NCI-H1694 (cell line): Measurements from ENCODE around the gene SERPINA6.
"Not testable (repeated sequence)": the region's sequence is repeated elsewhere in the genome, so short reads cannot be mapped to it uniquely, and the experiment has no call there.

Experiments
- DNase-seq: peaks from one replicate; lab custom pipeline; 2025; lab: John Stamatoyannopoulos, UW

The SERPINA6 gene

GRCh38 chr14:94354638-94355185, 31.6 kb upstream of the SERPINA6 start:
- DNase-seq: no peak

DNA sequence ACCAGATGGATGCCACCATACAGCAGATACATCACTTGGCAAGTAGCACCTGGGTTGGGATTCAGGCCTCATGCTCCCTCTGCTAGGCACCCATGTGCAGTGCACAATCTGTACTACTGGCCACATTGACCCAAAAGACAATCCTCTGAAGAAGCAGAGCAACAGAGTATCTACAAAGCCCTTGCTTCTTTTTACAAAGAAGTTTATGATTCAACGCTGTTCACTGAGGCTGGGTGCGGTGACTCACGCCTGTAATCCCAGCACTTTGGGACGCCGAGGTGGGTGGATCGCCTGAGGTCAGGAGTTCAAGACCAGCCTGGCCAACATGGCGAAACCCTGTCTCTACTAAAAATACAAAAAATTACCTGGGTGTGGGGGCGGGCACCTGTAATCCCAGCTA, 31.1 kb upstream of the SERPINA6 start:
- DNase-seq: not testable (repeated sequence)

- no peak for DNase-seq
Observed at GRCh38 chr14:94349276-94349675, 26.1 kb upstream of the SERPINA6 start.

DNA sequence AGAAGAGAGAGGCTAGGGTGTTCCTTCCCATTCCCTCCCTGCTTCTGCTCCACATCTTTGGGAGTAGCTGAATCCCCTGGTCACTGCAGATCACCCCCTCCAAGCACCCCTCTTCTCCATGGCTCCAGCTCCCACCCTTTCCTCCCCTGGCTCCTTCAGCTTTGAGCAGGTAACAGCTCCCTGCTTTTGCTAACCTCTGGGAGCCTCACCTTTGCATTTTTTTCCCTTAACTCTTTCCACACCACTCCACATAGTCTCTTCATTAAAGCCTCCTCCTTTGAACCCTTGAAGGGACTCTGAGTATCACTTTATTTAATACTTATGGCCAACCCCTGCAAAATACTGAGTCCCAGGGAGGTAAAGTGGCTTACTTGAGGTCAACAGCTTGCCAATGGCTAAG, 25.7 kb upstream of the SERPINA6 start:
- no peak for DNase-seq

DNA sequence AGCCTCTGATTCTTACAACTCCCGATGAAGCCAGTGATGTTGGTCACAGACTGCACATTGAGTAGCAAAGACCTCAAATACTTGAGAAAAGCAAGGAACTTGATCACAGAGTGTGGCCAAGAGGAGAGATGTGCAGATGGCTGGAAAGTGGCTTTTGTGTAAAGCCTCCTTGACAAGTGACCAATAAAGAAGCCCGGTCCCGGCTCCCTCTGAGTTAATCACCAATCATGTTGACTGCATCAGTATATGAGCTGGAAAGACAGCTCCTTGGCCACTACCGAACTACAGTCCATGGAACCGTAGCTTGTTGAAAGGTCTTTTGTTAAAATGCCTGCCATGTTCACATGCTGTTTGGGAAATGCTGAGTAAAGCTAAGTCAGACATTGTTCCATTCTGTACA, 23.7 kb upstream of the SERPINA6 start:
- DNase-seq: no peak

DNA sequence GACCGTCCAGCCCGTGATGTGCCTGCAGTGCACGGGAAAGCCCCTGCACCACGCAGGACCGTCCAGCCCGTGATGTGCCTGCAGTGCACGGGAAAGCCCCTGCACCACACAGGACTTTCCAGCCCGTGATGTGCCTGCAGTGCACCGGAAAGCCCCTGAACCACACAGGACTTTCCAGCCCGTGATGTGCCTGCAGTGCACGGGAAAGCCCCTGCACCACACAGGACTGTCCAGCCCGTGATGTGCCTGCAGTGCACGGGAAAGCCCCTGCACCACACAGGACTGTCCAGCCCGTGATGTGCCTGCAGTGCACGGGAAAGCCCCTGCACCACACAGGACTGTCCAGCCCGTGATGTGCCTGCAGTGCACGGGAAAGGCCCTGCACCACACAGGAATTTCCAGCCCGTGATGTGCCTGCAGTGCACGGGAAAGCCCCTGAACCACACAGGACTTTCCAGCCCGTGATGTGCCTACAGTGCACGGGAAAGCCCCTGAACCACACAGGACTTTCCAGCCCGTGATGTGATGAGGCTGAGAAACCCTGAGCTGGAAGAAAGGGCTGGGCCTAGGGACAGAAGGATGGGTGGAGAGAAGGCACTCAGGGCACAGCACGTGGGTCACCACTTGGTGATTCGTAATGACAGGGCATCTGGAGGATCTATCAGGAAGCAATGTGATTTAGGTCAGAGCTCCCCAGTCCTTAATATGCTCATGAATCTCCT, 23.1 kb upstream of the SERPINA6 start:
- DNase-seq: not testable (repeated sequence)

GRCh38 chr14:94345344-94346064, 22.4 kb upstream of the SERPINA6 start:
- DNase-seq: no peak

DNA sequence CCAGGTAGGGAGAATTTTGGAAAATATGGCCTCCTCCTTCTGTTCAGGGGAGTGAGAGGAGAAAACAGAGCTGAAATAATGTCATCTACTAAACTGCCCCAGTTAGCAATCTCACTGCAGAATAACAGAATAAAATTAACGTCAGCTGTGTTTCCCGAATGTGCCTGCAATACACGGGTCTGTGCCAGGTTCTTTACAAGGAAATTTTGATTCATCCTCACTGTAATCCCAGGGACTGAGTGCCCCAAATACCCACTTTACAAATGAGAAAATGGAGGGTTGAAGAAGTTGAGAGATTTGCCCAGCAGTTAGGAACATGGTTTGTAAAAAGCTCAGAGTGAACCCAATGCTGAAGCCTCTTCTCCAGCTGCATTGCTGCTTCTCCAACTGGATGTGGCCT, 21.3 kb upstream of the SERPINA6 start:
- no peak for DNase-seq

GRCh38 chr14:94343238-94344005, 20.3 kb upstream of the SERPINA6 start:
- DNase-seq: no peak

- DNase-seq: peak; percentile 99
Observed at GRCh38 chr14:94342334-94342934, 19.3 kb upstream of the SERPINA6 start.

DNA sequence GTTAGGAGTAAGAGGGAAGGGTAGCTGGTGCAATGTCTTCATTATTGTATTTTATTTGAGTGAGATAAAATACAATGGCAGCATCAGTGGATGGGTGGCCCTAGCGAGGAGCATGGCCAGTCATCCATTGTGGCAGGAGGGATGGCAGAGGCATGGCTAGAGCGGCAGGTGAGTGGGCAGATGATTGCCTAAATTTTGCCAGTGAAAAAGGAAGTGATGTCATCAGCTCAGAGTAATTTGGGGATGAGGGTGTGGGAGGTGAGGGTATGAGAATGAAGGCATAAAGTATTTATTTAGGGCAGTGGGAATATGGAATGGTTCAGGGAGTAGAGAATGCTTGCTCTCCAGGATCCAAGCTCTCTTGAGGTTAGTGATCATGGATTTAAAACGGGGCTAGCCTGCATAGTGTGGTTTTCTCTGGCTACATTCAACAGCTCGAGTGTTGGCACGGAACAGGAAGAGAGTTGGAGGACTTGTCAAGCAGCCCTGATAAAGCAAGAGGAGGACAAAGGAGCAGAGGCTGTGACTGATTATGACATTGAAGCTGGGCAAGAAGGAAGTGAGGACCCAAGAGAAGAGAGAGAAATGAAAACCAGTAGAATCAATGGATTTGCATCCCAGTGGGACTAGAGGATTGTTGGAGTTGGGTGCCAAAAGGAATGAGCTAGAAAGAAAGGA, 18.7 kb upstream of the SERPINA6 start:
- DNase-seq: no peak

DNA sequence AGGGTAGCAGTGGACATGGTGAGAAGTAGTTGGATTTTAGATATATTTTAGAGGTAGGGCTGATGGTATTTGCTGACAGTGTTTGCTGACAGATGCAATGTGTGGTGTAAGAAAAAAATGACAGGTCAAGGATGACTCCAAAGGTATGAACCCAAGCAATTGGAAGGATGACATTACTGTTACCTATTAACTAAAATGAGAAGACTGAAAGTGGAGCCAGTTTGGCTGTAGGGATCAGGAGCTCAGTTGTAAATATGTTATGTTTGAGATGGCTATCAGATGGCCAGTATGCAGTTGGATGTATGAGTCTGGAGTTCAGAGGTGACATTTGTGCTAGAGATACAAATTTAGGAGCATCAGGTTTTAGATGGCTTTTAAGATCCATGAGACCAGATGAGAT, 17.4 kb upstream of the SERPINA6 start:
- DNase-seq: no peak

DNA sequence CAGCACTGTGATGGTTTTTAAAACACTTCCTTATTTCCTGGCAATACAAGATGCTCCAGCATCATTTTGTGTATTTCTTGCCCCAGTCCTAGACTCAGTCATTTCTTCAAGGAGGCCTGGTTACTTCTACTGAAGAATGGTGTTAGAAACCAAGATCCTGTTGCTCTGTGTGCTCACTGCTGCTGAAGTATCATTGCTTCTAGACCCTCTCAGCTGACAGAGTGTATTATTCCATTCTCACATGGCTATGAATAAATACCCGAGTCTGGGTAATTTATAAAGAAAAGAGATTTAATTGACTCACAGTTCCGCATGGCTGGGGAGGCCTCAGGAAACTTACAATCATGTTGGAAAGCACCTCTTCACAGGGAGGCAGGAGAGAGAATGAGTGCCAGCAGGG, 14.9 kb upstream of the SERPINA6 start:
- no peak for DNase-seq

DNA sequence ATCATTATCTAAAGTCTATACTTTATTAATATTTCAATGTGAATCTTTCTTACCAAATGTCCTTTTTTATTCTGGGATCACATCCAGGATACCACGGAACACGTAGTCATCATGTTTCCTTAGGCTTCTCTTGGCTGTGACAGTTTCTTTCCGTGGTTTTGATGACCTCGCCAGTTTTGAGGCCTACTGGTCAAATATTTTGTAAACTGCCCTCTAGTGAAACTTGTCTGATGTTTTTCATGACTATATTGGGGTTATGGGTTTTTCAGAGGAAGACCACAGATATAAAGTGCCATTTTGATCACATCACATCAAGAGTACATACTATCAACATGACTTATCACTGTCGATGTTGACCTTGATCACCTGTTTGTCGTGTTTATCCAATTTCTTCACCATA, 14.1 kb upstream of the SERPINA6 start:
- DNase-seq: no peak

DNA sequence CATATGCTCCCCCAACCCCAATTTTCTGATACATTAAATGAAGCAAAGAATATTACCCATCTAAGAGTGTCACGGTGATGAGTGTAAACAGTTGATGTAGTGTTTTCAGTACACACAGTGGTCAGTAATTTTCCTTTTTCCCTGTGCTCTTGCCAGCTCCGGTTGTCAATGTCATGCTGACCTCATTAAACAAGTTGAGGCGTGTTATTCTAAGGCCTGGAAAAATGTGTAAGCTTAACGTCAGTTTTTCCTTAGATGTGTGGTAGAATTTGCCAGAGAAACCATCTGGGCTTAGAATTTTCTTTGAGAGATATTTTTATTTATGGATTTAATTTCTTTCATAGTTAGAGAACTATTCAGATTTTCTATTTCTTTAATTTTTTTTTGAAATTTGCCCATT, 11.7 kb upstream of the SERPINA6 start:
- DNase-seq: no peak

DNA sequence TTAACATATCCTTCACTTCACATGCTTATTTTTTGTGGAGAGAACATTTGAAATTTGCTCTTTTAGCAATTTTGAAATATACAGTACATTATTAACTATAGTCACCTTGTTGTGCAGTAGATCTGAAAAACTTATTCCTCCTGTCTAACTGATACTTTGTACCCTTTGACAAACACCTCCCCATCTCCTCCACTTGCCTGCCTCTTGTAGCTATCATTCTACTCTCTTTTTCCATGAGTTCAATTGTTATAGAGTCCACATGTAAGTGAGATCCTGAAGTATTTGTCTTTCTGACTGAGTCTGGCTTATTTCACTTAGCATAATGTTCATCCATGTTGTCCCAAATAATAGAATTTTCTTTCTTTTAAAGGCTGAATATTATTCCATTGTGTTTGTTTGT, 9.5 kb upstream of the SERPINA6 start:
- DNase-seq: no peak

- DNase-seq: no peak
Observed at GRCh38 chr14:94332063-94332583, 9.0 kb upstream of the SERPINA6 start.

DNA sequence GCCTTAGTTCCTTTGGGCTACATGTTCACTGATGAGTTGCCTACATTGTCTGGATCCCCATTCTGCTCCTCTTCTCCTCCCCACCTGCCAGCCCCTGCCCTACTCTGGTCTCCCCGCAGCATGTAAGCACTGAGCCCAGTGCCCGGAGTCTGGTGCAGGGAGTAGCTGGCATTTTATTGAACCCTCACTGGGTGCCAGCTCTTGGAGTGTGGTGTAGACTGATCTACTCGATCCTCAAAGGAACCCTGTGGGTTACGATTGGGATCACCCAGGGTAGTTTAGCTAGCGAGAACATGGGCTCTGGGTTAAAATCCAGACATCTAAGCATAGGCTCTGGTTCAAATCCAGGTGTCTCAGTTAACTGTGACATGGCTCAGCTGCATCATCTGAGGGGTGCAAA, 8.3 kb upstream of the SERPINA6 start:
- DNase-seq: no peak

- no peak for DNase-seq
Observed at GRCh38 chr14:94330857-94331256, 7.7 kb upstream of the SERPINA6 start.

- no peak for DNase-seq
Observed at GRCh38 chr14:94330432-94330831, 7.3 kb upstream of the SERPINA6 start.

- no peak for DNase-seq
Observed at GRCh38 chr14:94329857-94330256, 6.7 kb upstream of the SERPINA6 start.
